B cell (primary cell): ENCODE results near the gene PRDX1. TPM values are rescaled to one million over a fixed set of nuclear protein-coding genes. Genes with fewer than 3 reads are reported as not detected.
"Not testable (repeated sequence)": the region's sequence is repeated elsewhere in the genome, so short reads cannot be mapped to it uniquely, and the experiment has no call there.

Experiments used
- ATAC-seq: fragments of 200-7000 bp; cut with Tn5 transposase; one replicate; pipeline ENCODE4 v1.10.0; 2021; ENCODE audit warnings: low read depth, mild to moderate bottlenecking, moderate number of reproducible peaks, moderate library complexity
- CTCF ChIA-PET: fragments of 350-600 bp; sonication (Branson Sonifier 250); formaldehyde crosslinking; loops from one replicate; lab custom pipeline; 2021; ENCODE audit warnings: antibody characterized with exemption, inconsistent platforms; lab: Charles Lee
- POLR2A ChIA-PET: fragments of 350-600 bp; sonication (Branson Sonifier 250); formaldehyde crosslinking; loops from one replicate; lab custom pipeline; 2021; ENCODE audit warnings: antibody characterized with exemption; lab: Charles Lee
- DNase-seq: peaks from one replicate; pipeline ENCODE4 v3.0.0; 2013
- H2AFZ ChIP-seq: 2 replicates; pipeline ENCODE4 v1.6.1; 2012; ENCODE audit warnings: mild to moderate bottlenecking, low read depth, low read length; ENCODE audit not compliant: insufficient read depth, poor library complexity, severe bottlenecking
- H3K27ac ChIP-seq, 2 donors: 1 replicate in 1 of 2; 2 replicates in 1 of 2; pipeline ENCODE4 v1.5.1; 2012 to 2013; ENCODE audit warnings: low read length in 2 of 2, mild to moderate bottlenecking in 2 of 2, moderate library complexity in 1 of 2
- H3K27me3 ChIP-seq, 4 experiments: fragments of 200-600 bp in 1 of 4; sonication (generic) in 1 of 4; replicated peaks in 1 of 4; 1 replicate in 2 of 4; 2 replicates in 2 of 4; pipeline versions ENCODE4 v1.6.1 to v1.7.0; 2013 to 2016; ENCODE audit warnings: low read length in 3 of 4, mild to moderate bottlenecking in 2 of 4, mixed read lengths in 1 of 4, moderate library complexity in 1 of 4; ENCODE audit not compliant: insufficient read depth in 4 of 4, control insufficient read depth in 3 of 4; ENCODE audit errors: control extremely low read depth in 1 of 4
- H3K36me3 ChIP-seq, 2 experiments: replicated peaks in 1 of 2; 1 replicate in 1 of 2; 2 replicates in 1 of 2; pipeline versions ENCODE4 v1.6.1 to v1.7.1; 2013; ENCODE audit warnings: low read length in 1 of 2; ENCODE audit not compliant: insufficient read depth in 2 of 2, control insufficient read depth in 1 of 2; ENCODE audit errors: control extremely low read depth in 1 of 2, extremely low read depth in 1 of 2
- H3K4me1 ChIP-seq, 2 donors: fragments of 200-600 bp in 1 of 2; sonication (generic) in 1 of 2; 1 replicate in 1 of 2; 2 replicates in 1 of 2; pipeline versions ENCODE4 v1.5.1 to v1.6.1; 2013 to 2017; ENCODE audit warnings: low read length in 2 of 2; ENCODE audit not compliant: control insufficient read depth in 2 of 2, insufficient read depth in 2 of 2
- H3K4me2 ChIP-seq: replicated peaks from 2 replicates; pipeline ENCODE3; 2012; ENCODE audit warnings: mild to moderate bottlenecking, low read depth, low read length; ENCODE audit not compliant: poor library complexity, severe bottlenecking
- H3K4me3 ChIP-seq, 5 experiments: fragments of 200-600 bp in 1 of 5; sonication (generic) in 1 of 5; 1 replicate in 3 of 5; 2 replicates in 2 of 5; pipeline versions ENCODE4 v1.5.1 to v1.7.0; 2011 to 2016; ENCODE audit warnings: low read length in 4 of 5, mild to moderate bottlenecking in 4 of 5, low read depth in 2 of 5, control low read depth in 1 of 5, moderate library complexity in 1 of 5; ENCODE audit not compliant: insufficient read depth in 1 of 5; ENCODE audit errors: control extremely low read depth in 1 of 5, extremely low read depth in 1 of 5
- H3K79me2 ChIP-seq: fragments of 200-600 bp; sonication (generic); one replicate; pipeline ENCODE4 v1.6.0; 2016; ENCODE audit warnings: low read length; ENCODE audit not compliant: control insufficient read depth, insufficient read depth
- H3K9ac ChIP-seq: fragments of 200-600 bp; sonication (generic); 2 replicates; pipeline ENCODE4 v1.6.1; 2017; ENCODE audit warnings: mild to moderate bottlenecking, low read length, moderate library complexity
- H3K9me3 ChIP-seq, 3 donors: one replicate each; pipeline versions ENCODE4 v1.6.1 to v1.7.1; 2013; ENCODE audit warnings: low read length in 2 of 3; ENCODE audit not compliant: control insufficient read depth in 2 of 3, insufficient read depth in 1 of 3; ENCODE audit errors: control extremely low read depth in 1 of 3
- H4K20me1 ChIP-seq: 2 replicates; pipeline ENCODE4 v1.6.0; 2012; ENCODE audit warnings: mild to moderate bottlenecking, low read length; ENCODE audit not compliant: insufficient read depth, control insufficient read depth, poor library complexity, severe bottlenecking
- H3K27ac Mint-ChIP-seq: one replicate; pipeline ENCODE4 v1.8.0; 2021; ENCODE audit warnings: mixed read lengths
- H3K27me3 Mint-ChIP-seq: one replicate; pipeline ENCODE4 v1.8.0; 2021; ENCODE audit warnings: mixed read lengths
- H3K4me1 Mint-ChIP-seq: one replicate; pipeline ENCODE4 v1.8.0; 2021; ENCODE audit warnings: mixed read lengths
- H3K4me3 Mint-ChIP-seq: one replicate; pipeline ENCODE4 v1.8.0; 2021; ENCODE audit warnings: mixed read lengths
- H3K9me3 Mint-ChIP-seq: one replicate; pipeline ENCODE4 v1.8.0; 2022; ENCODE audit warnings: mixed read lengths; ENCODE audit not compliant: insufficient read depth
- EZH2 ChIP-seq: IDR thresholded peaks from 2 replicates; pipeline ENCODE4 v1.6.1; 2012; ENCODE audit warnings: borderline replicate concordance, low read depth, mild to moderate bottlenecking, moderate library complexity, low read length; ENCODE audit not compliant: insufficient read depth, poor library complexity, severe bottlenecking
- WGBS: methylation state at CpG from one replicate; pipeline ENCODE4 v1.1.5; 2013; ENCODE audit warnings: missing lambda C conversion rate; ENCODE audit not compliant: insufficient coverage; 5-methylcytosine and 5-hydroxymethylcytosine counted together
- intact Hi-C: fragments of 100-400 bp; cut with micrococcal nuclease; formaldehyde crosslinking; loops from one replicate; pipeline ENCODE4 v1.10.0; 2022
- polyA plus RNA-seq: library from polyadenylated mRNA; depleted of rRNA; stranded (reverse); fragments of >200 nt; gene quantifications from 2 replicates; pipeline ENCODE4 v1.2.3, GENCODE V29; 2012
- total RNA-seq, 2 donors: library from RNA; stranded (reverse); fragments of 120-200 nt in 1 of 2; gene quantifications; 1 replicate in 1 of 2; 2 replicates in 1 of 2; pipeline versions ENCODE4 v1.2.3 to v1.2.4, GENCODE V29; 2013 to 2022
- TF ChIP-seq, protein P1 (sequence below): fragments of 200-600 bp; IDR thresholded peaks from one replicate; pipeline ENCODE4 v1.8.0; 2022; ENCODE audit warnings: antibody characterized with exemption, mild to moderate bottlenecking

Gene PRDX1
- total and polyA plus RNA-seq, 2 donors (not counting 1 experiment from before 2014, with no cell fraction given) = 56.4 to 104 TPM

DNA sequence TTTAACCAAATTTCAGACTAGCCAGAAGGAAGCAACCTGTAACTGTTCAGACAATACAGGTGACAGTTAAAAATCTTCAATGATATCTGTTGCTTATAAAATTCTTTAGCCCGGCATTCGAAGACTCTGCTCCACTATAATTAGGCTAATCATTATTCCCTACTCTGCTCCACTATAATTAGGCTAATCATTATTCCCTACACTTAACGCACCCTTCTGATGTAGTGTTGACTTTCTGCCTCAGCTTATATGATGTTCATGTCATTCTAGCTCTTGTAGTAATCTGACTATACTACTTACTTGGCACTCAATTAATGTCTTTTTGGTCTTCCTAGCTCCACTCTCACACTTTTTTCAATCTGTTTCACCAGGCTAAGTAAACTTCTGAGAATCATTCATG, 44.0 kb downstream of the PRDX1 start:
- DNase-seq = no peak
- H3K4me1 Mint-ChIP-seq = peaks cover 30% of the 10 kb centered on the region
- no CpG with 5 or more reads among the region's 3 CpGs for WGBS
- intact Hi-C loops = no loop called here
- no peaks in the 10 kb centered on the region for H3K9me3 ChIP-seq
- TF ChIP-seq, protein P1, sequence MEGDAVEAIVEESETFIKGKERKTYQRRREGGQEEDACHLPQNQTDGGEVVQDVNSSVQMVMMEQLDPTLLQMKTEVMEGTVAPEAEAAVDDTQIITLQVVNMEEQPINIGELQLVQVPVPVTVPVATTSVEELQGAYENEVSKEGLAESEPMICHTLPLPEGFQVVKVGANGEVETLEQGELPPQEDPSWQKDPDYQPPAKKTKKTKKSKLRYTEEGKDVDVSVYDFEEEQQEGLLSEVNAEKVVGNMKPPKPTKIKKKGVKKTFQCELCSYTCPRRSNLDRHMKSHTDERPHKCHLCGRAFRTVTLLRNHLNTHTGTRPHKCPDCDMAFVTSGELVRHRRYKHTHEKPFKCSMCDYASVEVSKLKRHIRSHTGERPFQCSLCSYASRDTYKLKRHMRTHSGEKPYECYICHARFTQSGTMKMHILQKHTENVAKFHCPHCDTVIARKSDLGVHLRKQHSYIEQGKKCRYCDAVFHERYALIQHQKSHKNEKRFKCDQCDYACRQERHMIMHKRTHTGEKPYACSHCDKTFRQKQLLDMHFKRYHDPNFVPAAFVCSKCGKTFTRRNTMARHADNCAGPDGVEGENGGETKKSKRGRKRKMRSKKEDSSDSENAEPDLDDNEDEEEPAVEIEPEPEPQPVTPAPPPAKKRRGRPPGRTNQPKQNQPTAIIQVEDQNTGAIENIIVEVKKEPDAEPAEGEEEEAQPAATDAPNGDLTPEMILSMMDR = no peak
- no peak for TF ChIP-seq EZH2
- peaks cover 6 to 14% of the 10 kb centered on the region in 2 donors for H3K4me1 ChIP-seq
- no peak overlapping the region for H3K9ac ChIP-seq
- no peak overlapping the region for H3K4me3 ChIP-seq
- POLR2A ChIA-PET = no interaction called here
- no peak overlapping the region for H3K4me2 ChIP-seq
- no peak overlapping the region for H2AFZ ChIP-seq
- no peak overlapping the region for H3K4me3 Mint-ChIP-seq
- peaks cover 5% of the 10 kb centered on the region for H4K20me1 ChIP-seq
- CTCF ChIA-PET = interaction anchor here (1.5 to 2.0 kb wide), 2 partner anchors 15 to 119 kb away, joined by 4 to 8 read pairs; no protein-coding TSS in a partner anchor
- peaks cover 17% of the 10 kb centered on the region for H3K79me2 ChIP-seq
- no peaks in the 10 kb centered on the region for H3K27me3 ChIP-seq
- no peaks in the 10 kb centered on the region for H3K27me3 Mint-ChIP-seq
- no peaks in the 10 kb centered on the region for H3K36me3 ChIP-seq
- H3K27ac Mint-ChIP-seq = peak overlapping the region; percentile 11
- H3K9me3 Mint-ChIP-seq = no peaks in the 10 kb centered on the region
- ATAC-seq = no peak
- H3K27ac ChIP-seq = no peak overlapping the region

DNA sequence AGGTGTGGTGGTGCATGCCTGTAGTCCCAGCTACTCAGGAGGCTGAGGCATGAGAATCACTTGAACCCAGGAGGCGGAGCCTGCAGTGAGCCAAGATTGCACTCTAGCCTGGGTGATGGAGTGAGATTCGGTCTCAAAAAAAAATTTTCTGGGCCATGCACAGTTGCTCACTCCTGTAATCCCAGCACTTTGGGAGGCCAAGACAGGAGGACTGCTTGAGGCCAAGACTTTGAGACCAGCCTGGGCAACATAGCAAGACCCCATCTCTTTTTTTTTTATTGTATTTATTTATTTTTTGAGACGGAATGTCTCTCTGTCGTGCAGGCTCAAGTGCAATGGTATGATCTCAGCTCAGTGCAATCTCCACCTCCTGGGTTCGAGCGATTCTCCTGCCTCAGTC, 47.5 kb downstream of the PRDX1 start:
- H3K4me3 Mint-ChIP-seq, H3K9ac ChIP-seq, intact Hi-C loops, H3K4me3 ChIP-seq, ATAC-seq, CTCF ChIA-PET, H3K27ac Mint-ChIP-seq, H4K20me1 ChIP-seq, H3K4me2 ChIP-seq, H3K9me3 ChIP-seq, H3K27me3 Mint-ChIP-seq, H2AFZ ChIP-seq, H3K36me3 ChIP-seq, DNase-seq, H3K27me3 ChIP-seq, H3K27ac ChIP-seq, POLR2A ChIA-PET, H3K9me3 Mint-ChIP-seq: not testable (repeated sequence)
- 100% methylated on average over 5 of the region's 6 CpGs for WGBS
- H3K4me1 Mint-ChIP-seq = peaks cover 51% of the 10 kb centered on the region
- peaks cover 17 to 18% of the 10 kb centered on the region in 2 donors for H3K4me1 ChIP-seq
- peaks cover 25% of the 10 kb centered on the region for H3K79me2 ChIP-seq
